Transverse colon (tissue), 4 donors: ENCODE measurements around the gene KRTAP17-1. TPM values are rescaled to one million over a fixed set of nuclear protein-coding genes. Genes with fewer than 3 reads are reported as not detected.

ENCODE experiments used
- DNase-seq: peaks from one replicate; pipeline ENCODE4 v3.0.0-alpha.2; 2019
- H3K27ac ChIP-seq, 4 donors: fragments of 200-600 bp; sonication (generic); 2 replicates each; pipeline ENCODE4 v1.5.1; 2016 to 2018; ENCODE audit warnings: inconsistent platforms in 4 of 4
- H3K27me3 ChIP-seq: fragments of 200-600 bp; sonication (generic); 2 replicates; pipeline ENCODE4 v1.5.1; 2017; ENCODE audit warnings: inconsistent platforms
- H3K36me3 ChIP-seq, 4 donors: fragments of 200-600 bp; sonication (generic); 2 replicates each; pipeline ENCODE4 v1.5.1; 2017 to 2019; ENCODE audit warnings: inconsistent platforms in 4 of 4
- H3K4me1 ChIP-seq, 4 donors: fragments of 200-600 bp; sonication (generic); 2 replicates each; pipeline ENCODE4 v1.5.1; 2017 to 2020; ENCODE audit warnings: inconsistent platforms in 4 of 4
- H3K4me3 ChIP-seq, 4 donors: fragments of 200-600 bp; sonication (generic); 1 replicate in 1 of 4; 2 replicates in 3 of 4; pipeline versions ENCODE4 v1.5.1 to v1.6.1; 2017 to 2019; ENCODE audit warnings: inconsistent platforms in 4 of 4
- H3K9me3 ChIP-seq, 2 donors: fragments of 200-600 bp; sonication (generic); 2 replicates each; pipeline ENCODE4 v1.5.1; 2017 to 2019; ENCODE audit warnings: inconsistent platforms in 2 of 2
- CTCF ChIP-seq, 5 experiments: fragments of 200-600 bp in 3 of 5; fragments of 450-650 bp in 2 of 5; sonication (generic) in 3 of 5; IDR thresholded peaks; 1 replicate in 2 of 5; 2 replicates in 3 of 5; pipeline ENCODE4 v1.5.1; 2016 to 2017; ENCODE audit warnings: antibody characterized with exemption in 5 of 5, inconsistent platforms in 3 of 5, mild to moderate bottlenecking in 2 of 5, moderate library complexity in 1 of 5
- EP300 ChIP-seq: sonication (generic); formaldehyde crosslinking; IDR thresholded peaks from one replicate; pipeline ENCODE4 v1.6.1; 2017; ENCODE audit warnings: antibody characterized with exemption, low read depth
- POLR2A ChIP-seq: fragments of 450-650 bp; IDR thresholded peaks from one replicate; pipeline ENCODE4 v1.6.1; 2016; ENCODE audit warnings: antibody characterized with exemption, mild to moderate bottlenecking, moderate library complexity
- POLR2AphosphoS5 ChIP-seq, 3 donors: sonication (generic); formaldehyde crosslinking; IDR thresholded peaks; one replicate each; pipeline ENCODE4 v1.6.1; 2016; ENCODE audit warnings: antibody characterized with exemption in 3 of 3
- WGBS, 2 donors: methylation state at CpG; one replicate each; pipeline ENCODE4 v1.1.5; 2018; ENCODE audit warnings: low coverage in 1 of 2; 5-methylcytosine and 5-hydroxymethylcytosine counted together
- in situ Hi-C, 4 donors: fragments of 200-750 bp; cut with MboI; loops; one replicate each; pipeline versions ENCODE4 v1.15.0 to v1.15.1; 2017; ENCODE audit warnings: low sequenced_read_pairs in 3 of 4, low pct_ligation_motif_present in 1 of 4, low pct_unique_long_range_greater_than_20kb in 1 of 4
- intact Hi-C: fragments of 100-400 bp; cut with DNase I; formaldehyde crosslinking; loops from one replicate; pipeline ENCODE4 v1.15.1; 2023; ENCODE audit warnings: low total_unique reads
- total RNA-seq, 4 donors: library from RNA; depleted of rRNA; stranded (reverse); fragments of >200 nt; gene quantifications; one replicate each; pipeline ENCODE4 v1.1.0, GENCODE V29; 2016

Gene KRTAP17-1
- total RNA-seq: not detected

GRCh38 chr17:41315204-41315794 lies at the start of gene KRTAP17-1:
TSS of gene KRTAP17-1 (minus strand) at chr17:41315710. CDS start at chr17:41315650, 60 bp downstream.
- no peak within 1 kb of the TSS for H3K4me3 ChIP-seq
- no peak within 1 kb of the TSS for H3K27ac ChIP-seq
- no peaks in the 10 kb centered on the region for H3K4me1 ChIP-seq
- DNase-seq: no peak
- H3K27me3 ChIP-seq: no peaks in the 10 kb centered on the region
- in situ Hi-C loops (no loop called here), intact Hi-C loops (no loop called here)
- H3K36me3 ChIP-seq: no peaks in the 10 kb centered on the region
- no peak for TF ChIP-seq POLR2AphosphoS5 (IDR thresholded peaks at IDR 0.05)
- TF ChIP-seq CTCF (IDR thresholded peaks at IDR 0.05): no peak
- TF ChIP-seq EP300: no peak
- no peak for TF ChIP-seq POLR2A
- 53 to 84% methylated on average over 3 to 22 of the region's 24 CpGs for WGBS, 2 donors
- peaks cover 4 to 7% of the 10 kb centered on the region in 2 donors for H3K9me3 ChIP-seq

GRCh38 chr17:41363881-41364280 lies 48.4 kb upstream of the KRTAP17-1 start:
- H3K4me1 ChIP-seq: no peaks in the 10 kb centered on the region
- in situ Hi-C loops (loop anchor here in 1 of 4 donors (25.0 kb wide), 1 partner anchor 102 kb away; the partner anchor contains the start of genes KRTAP9-6 and KRTAP9-9), intact Hi-C loops (no loop called here)
- DNase-seq: no peak
- H3K4me3 ChIP-seq: no peak overlapping the region
- TF ChIP-seq EP300: no peak
- TF ChIP-seq POLR2AphosphoS5 (IDR thresholded peaks at IDR 0.05): no peak
- no peak for TF ChIP-seq CTCF (IDR thresholded peaks at IDR 0.05)
- no peak for TF ChIP-seq POLR2A
- 78 to 83% methylated on average over 2 of the region's 2 CpGs for WGBS, 2 donors
- H3K36me3 ChIP-seq: no peaks in the 10 kb centered on the region
- H3K27me3 ChIP-seq: peaks cover 3% of the 10 kb centered on the region
- H3K9me3 ChIP-seq: no peaks in the 10 kb centered on the region
- no peak overlapping the region for H3K27ac ChIP-seq

GRCh38 chr17:41360296-41360995 lies 44.9 kb upstream of the KRTAP17-1 start:
- 65 to 79% methylated on average over 3 to 5 of the region's 5 CpGs for WGBS, 2 donors
- no peaks in the 10 kb centered on the region for H3K36me3 ChIP-seq
- DNase-seq: no peak
- TF ChIP-seq EP300 (no peak), POLR2A (no peak), POLR2AphosphoS5 (IDR thresholded peaks at IDR 0.05) (no peak), CTCF (IDR thresholded peaks at IDR 0.05) (no peak)
- intact Hi-C loops (no loop called here), in situ Hi-C loops (loop anchor here in 1 of 4 donors (25.0 kb wide), 1 partner anchor 98 kb away; the partner anchor contains the start of genes KRTAP9-6 and KRTAP9-9)
- H3K4me1 ChIP-seq: no peaks in the 10 kb centered on the region
- H3K4me3 ChIP-seq: no peak overlapping the region
- H3K9me3 ChIP-seq: peaks cover 0 to 4% of the 10 kb centered on the region in 2 donors
- H3K27me3 ChIP-seq: peaks cover 12% of the 10 kb centered on the region
- no peak overlapping the region for H3K27ac ChIP-seq

- no peak overlapping the region for H3K4me3 ChIP-seq
- no peaks in the 10 kb centered on the region for H3K36me3 ChIP-seq
- 93 to 97% methylated on average over 3 to 4 of the region's 4 CpGs for WGBS, 2 donors
- peaks cover 23% of the 10 kb centered on the region for H3K27me3 ChIP-seq
- H3K9me3 ChIP-seq: peaks cover 0 to 4% of the 10 kb centered on the region in 2 donors
- TF ChIP-seq POLR2AphosphoS5 (IDR thresholded peaks at IDR 0.05): no peak
- TF ChIP-seq CTCF (IDR thresholded peaks at IDR 0.05): no peak
- no peak for TF ChIP-seq POLR2A
- no peak for TF ChIP-seq EP300
- intact Hi-C loops: no loop called here
- in situ Hi-C loops: loop anchor here in 1 of 4 donors (25.0 kb wide), 1 partner anchor 92 kb away; the partner anchor contains the start of genes KRTAP9-6 and KRTAP9-9
- no peak for DNase-seq
- H3K27ac ChIP-seq: no peak overlapping the region
- H3K4me1 ChIP-seq: no peaks in the 10 kb centered on the region
These were observed 39.0 kb upstream of the KRTAP17-1 start for GRCh38 chr17:41354536-41354935.
